ENCODE measurements around the gene C5orf15.
"Not testable (repeated sequence)": the region's sequence is repeated elsewhere in the genome, so short reads cannot be mapped to it uniquely, and the experiment has no call there.

Gene C5orf15

GRCh38 chr5:133935991-133936650 is 32.3 kb downstream of the C5orf15 start:
- not testable (repeated sequence) for DNase-seq

GRCh38 chr5:133935667-133935940 is 32.8 kb downstream of the C5orf15 start:
- no peak for DNase-seq

- peak; percentile 22 for DNase-seq
These were observed 33.4 kb downstream of the C5orf15 start for GRCh38 chr5:133934822-133935666.

- no peak for DNase-seq
These were observed 34.1 kb downstream of the C5orf15 start for GRCh38 chr5:133934311-133934710.

- DNase-seq, result no peak
These were observed 34.6 kb downstream of the C5orf15 start for GRCh38 chr5:133933670-133934295.

- DNase-seq, result no peak
These were observed 35.3 kb downstream of the C5orf15 start for GRCh38 chr5:133933169-133933509.

GRCh38 chr5:133932441-133933168 is 35.8 kb downstream of the C5orf15 start:
- no peak for DNase-seq

GRCh38 chr5:133931546-133931945 is 36.9 kb downstream of the C5orf15 start:
- no peak for DNase-seq

- DNase-seq, result no peak
These were observed 37.7 kb downstream of the C5orf15 start for GRCh38 chr5:133930813-133931090.

GRCh38 chr5:133930061-133930812 is 38.2 kb downstream of the C5orf15 start:
- no peak for DNase-seq

GRCh38 chr5:133928587-133929393 is 39.6 kb downstream of the C5orf15 start:
- DNase-seq, result no peak

GRCh38 chr5:133927300-133928180 is 40.9 kb downstream of the C5orf15 start:
- DNase-seq, result no peak

- no peak for DNase-seq
These were observed 41.7 kb downstream of the C5orf15 start for GRCh38 chr5:133926489-133927299.

GRCh38 chr5:133925866-133926488 is 42.4 kb downstream of the C5orf15 start:
- DNase-seq, result no peak

- no peak for DNase-seq
These were observed 43.2 kb downstream of the C5orf15 start for GRCh38 chr5:133925269-133925668.

GRCh38 chr5:133924221-133924920 is 44.1 kb downstream of the C5orf15 start:
- DNase-seq, result no peak

- no peak for DNase-seq
These were observed 46.4 kb downstream of the C5orf15 start for GRCh38 chr5:133921979-133922378.

GRCh38 chr5:133921069-133921468 is 47.4 kb downstream of the C5orf15 start:
- no peak for DNase-seq

Measured in NCI-H187 treated with DMSO at 0.1 percent for 48 hours (cell line).